Gastroesophageal sphincter (tissue), 4 donors: Measurements from ENCODE around the gene NLGN1. TPM values are rescaled to one million over a fixed set of nuclear protein-coding genes. Genes with fewer than 3 reads are reported as not detected.
A peak's percentile ranks its signal among the peaks of the same experiment; 100 is the strongest.

Experiments
- ATAC-seq: fragments of 150-250 bp; one replicate; pipeline ENCODE4 v1.9.1; 2016; ENCODE audit warnings: mild to moderate bottlenecking, moderate library complexity
- H3K27ac ChIP-seq, 4 donors: fragments of 200-600 bp; sonication (generic) in 3 of 4; 1 replicate in 3 of 4; 2 replicates in 1 of 4; pipeline ENCODE4 v1.5.1; 2016 to 2019
- H3K27me3 ChIP-seq: fragments of 200-600 bp; sonication (generic); one replicate; pipeline ENCODE4 v1.5.1; 2019
- H3K36me3 ChIP-seq, 2 donors: fragments of 200-600 bp; sonication (generic); one replicate each; pipeline ENCODE4 v1.5.1; 2019; ENCODE audit warnings: control low read depth in 1 of 2
- H3K4me1 ChIP-seq, 3 donors: fragments of 200-600 bp; sonication (generic); 1 replicate in 2 of 3; 2 replicates in 1 of 3; pipeline ENCODE4 v1.5.1; 2016 to 2019; ENCODE audit warnings: control low read depth in 2 of 3
- H3K4me3 ChIP-seq, 2 donors: fragments of 200-600 bp; sonication (generic); one replicate each; pipeline ENCODE4 v1.5.1; 2019; ENCODE audit warnings: mild to moderate bottlenecking in 1 of 2, moderate library complexity in 1 of 2
- H3K9me3 ChIP-seq, 3 donors: fragments of 200-600 bp; sonication (generic); one replicate each; pipeline ENCODE4 v1.5.1; 2017 to 2019; ENCODE audit warnings: control low read depth in 2 of 3
- EP300 ChIP-seq: sonication (generic); formaldehyde crosslinking; IDR thresholded peaks from one replicate; pipeline ENCODE4 v1.6.1; 2017; ENCODE audit warnings: antibody characterized with exemption, mild to moderate bottlenecking
- POLR2A ChIP-seq, 2 donors: fragments of 450-650 bp; IDR thresholded peaks; one replicate each; pipeline ENCODE4 v1.6.1; 2017; ENCODE audit warnings: antibody characterized with exemption in 2 of 2, mild to moderate bottlenecking in 2 of 2, moderate library complexity in 1 of 2
- POLR2AphosphoS5 ChIP-seq: sonication (generic); formaldehyde crosslinking; IDR thresholded peaks from one replicate; pipeline ENCODE4 v1.6.1; 2017; ENCODE audit warnings: antibody characterized with exemption
- WGBS, 2 donors: methylation state at CpG; one replicate each; pipeline ENCODE4 v1.1.5; 2018; ENCODE audit warnings: low coverage in 1 of 2; 5-methylcytosine and 5-hydroxymethylcytosine counted together
- total RNA-seq, 4 donors: library from RNA; depleted of rRNA; stranded (reverse); fragments of >200 nt; gene quantifications; one replicate each; pipeline ENCODE4 v1.1.0, GENCODE V29; 2016
- TF ChIP-seq, protein P1 (sequence below), 4 experiments: fragments of 200-600 bp in 2 of 4; fragments of 450-650 bp in 2 of 4; sonication (generic) in 1 of 4; IDR thresholded peaks; one replicate each; pipeline ENCODE4 v1.5.1; 2017 to 2019; ENCODE audit warnings: antibody characterized with exemption in 4 of 4, mild to moderate bottlenecking in 2 of 4, moderate library complexity in 2 of 4

The NLGN1 gene
- total RNA-seq, 4 donors from 2014 or later, result 13.4 to 26.4 (median 24.0) TPM

DNA sequence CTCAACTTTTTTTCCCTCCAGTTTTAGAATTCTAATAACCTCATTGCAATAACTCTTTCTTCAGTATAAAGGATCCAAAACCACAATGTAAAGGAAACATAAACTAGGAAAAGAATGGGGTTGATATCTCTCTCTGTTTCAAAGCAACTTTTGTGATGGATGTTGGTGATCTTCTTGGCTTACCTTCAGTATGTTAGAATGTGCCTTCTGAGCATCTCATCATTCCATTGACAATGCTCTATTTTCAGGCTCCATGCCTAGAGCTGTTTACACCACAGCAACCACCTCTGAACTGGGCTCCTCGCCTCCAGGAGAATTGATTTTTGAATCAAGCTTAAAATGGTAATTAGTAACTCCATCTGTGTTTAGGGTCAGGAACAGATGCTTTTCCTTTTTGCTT, 6.6 kb downstream of the NLGN1 start:
- Histone ChIP-seq H3K27ac (no peak overlapping the region), H3K9me3 (no peaks in the 10 kb centered on the region), H3K4me3 (no peak overlapping the region), H3K36me3 (no peaks in the 10 kb centered on the region), H3K27me3 (no peaks in the 10 kb centered on the region), H3K4me1 (peaks cover 0 to 21% (median 0%) of the 10 kb centered on the region in 3 donors)
- 89% methylated on average over 1 of the region's 1 CpG for WGBS, 2 donors
- no peak for TF ChIP-seq POLR2AphosphoS5
- TF ChIP-seq, protein P1, sequence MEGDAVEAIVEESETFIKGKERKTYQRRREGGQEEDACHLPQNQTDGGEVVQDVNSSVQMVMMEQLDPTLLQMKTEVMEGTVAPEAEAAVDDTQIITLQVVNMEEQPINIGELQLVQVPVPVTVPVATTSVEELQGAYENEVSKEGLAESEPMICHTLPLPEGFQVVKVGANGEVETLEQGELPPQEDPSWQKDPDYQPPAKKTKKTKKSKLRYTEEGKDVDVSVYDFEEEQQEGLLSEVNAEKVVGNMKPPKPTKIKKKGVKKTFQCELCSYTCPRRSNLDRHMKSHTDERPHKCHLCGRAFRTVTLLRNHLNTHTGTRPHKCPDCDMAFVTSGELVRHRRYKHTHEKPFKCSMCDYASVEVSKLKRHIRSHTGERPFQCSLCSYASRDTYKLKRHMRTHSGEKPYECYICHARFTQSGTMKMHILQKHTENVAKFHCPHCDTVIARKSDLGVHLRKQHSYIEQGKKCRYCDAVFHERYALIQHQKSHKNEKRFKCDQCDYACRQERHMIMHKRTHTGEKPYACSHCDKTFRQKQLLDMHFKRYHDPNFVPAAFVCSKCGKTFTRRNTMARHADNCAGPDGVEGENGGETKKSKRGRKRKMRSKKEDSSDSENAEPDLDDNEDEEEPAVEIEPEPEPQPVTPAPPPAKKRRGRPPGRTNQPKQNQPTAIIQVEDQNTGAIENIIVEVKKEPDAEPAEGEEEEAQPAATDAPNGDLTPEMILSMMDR (IDR thresholded peaks at IDR 0.05), result no peak
- TF ChIP-seq EP300, result no peak
- no peak for TF ChIP-seq POLR2A (IDR thresholded peaks at IDR 0.05)
- ATAC-seq, result no peak

DNA sequence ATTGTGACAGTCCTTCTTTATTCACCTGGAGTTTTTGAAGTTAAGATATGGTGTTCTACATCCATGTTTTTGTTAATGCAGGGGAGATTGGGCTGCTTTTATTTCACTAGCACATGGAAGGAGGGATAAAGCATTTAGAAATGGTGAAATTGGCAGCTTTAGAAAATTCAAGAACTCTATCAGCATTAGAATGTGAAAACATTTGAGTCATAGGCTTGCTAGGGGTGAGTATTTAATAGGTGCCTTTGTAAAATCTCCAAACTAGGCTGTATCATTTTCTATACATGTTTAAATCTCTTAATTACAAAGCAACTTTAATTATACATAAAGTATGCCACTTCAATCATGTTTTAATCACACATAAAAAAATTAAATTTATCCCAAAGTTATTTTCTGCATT, 12.9 kb downstream of the NLGN1 start:
- Histone ChIP-seq H3K9me3 (no peaks in the 10 kb centered on the region), H3K4me3 (no peak overlapping the region), H3K27ac (no peak overlapping the region), H3K36me3 (no peaks in the 10 kb centered on the region), H3K27me3 (no peaks in the 10 kb centered on the region), H3K4me1 (peaks cover 0 to 18% (median 5%) of the 10 kb centered on the region in 3 donors)
- no peak for ATAC-seq
- TF ChIP-seq, protein P1 (IDR thresholded peaks at IDR 0.05), result no peak
- no peak for TF ChIP-seq POLR2AphosphoS5
- no peak for TF ChIP-seq EP300

DNA sequence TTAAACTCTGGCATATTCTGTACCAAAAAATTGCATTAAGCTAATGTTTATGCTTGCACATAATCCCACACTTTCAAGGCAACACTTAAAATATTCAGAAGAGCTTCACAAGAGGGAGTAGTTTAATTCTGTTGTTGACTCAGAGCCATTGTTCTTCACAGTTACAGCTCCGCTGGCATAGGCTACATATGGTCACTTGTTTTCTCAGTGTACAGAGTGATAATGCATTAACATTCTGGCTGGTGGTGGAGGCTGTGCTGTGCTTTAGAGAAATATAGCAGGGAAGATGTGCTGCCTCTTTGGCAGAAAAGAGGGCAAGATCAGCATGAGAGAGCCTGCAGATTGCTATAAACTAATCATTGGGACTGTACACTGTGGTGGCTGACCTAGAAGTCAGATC, 13.3 kb downstream of the NLGN1 start:
- no peak for ATAC-seq
- Histone ChIP-seq H3K36me3 (no peaks in the 10 kb centered on the region), H3K9me3 (no peaks in the 10 kb centered on the region), H3K4me1 (peaks cover 0 to 18% (median 5%) of the 10 kb centered on the region in 3 donors), H3K27ac (no peak overlapping the region), H3K4me3 (no peak overlapping the region), H3K27me3 (no peaks in the 10 kb centered on the region)
- WGBS, 2 donors, result 73 to 100% methylated on average over 1 of the region's 1 CpG
- TF ChIP-seq POLR2A (IDR thresholded peaks at IDR 0.05), result no peak
- TF ChIP-seq, protein P1 (IDR thresholded peaks at IDR 0.05), result no peak
- TF ChIP-seq POLR2AphosphoS5, result no peak
- TF ChIP-seq EP300, result no peak

DNA sequence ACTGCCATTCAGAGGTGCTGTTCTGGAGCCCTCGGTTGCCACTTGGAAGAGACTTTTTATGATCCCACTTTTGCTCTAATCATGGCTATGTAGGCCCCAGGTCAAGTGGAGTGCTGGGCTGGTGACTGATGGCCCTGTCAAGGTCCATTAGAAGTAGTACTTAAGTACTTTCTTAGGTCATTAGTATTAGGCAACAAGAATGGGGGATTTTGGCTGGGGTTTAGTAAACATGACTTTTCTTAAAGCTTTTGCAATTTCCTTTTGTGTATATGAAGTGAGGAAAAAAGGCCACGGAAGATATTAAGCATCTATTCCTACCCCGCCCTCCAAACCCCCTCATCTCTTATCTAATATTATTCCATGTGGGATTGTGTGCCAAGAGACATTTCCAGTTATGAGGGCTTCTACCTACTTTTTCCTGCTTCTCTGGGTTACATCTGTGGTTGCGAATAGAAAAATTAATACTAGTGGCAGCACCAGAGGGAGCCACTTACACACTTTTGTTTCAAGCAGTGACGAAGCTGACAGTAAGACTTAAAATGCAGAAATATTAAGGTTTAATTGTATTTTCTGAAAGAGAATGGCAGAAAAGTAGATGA, 13.9 kb downstream of the NLGN1 start:
- Histone ChIP-seq H3K27ac (no peak overlapping the region), H3K9me3 (no peaks in the 10 kb centered on the region), H3K27me3 (no peaks in the 10 kb centered on the region), H3K4me1 (peaks cover 0 to 18% (median 5%) of the 10 kb centered on the region in 3 donors), H3K36me3 (no peaks in the 10 kb centered on the region), H3K4me3 (peak overlapping the region; percentile 19 to 24)
- TF ChIP-seq, protein P1 (IDR thresholded peaks at IDR 0.05), result peak; percentile 30 to 61 (median 54)
- TF ChIP-seq POLR2AphosphoS5, result no peak
- 15 to 43% methylated on average over 5 of the region's 5 CpGs for WGBS, 2 donors
- ATAC-seq, result peak; percentile 48

DNA sequence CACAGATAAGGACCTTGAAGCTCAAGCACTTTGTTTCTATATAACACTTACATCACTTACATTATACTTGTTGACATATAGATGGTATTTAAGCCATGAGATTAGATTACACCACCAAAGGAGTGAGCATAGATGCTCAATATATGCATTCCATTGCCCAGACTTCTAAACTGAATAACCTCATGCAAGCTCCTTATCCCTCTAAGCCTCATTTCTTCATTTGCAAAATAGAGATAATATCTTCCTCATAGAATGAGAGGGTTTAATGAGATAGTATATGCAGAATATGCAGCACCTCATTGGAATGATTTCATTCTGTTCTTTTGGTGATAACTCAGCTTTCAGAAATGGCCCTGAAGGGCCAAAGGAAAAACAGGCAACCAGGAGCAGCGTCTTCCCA, 18.5 kb downstream of the NLGN1 start:
- Histone ChIP-seq H3K27ac (no peak overlapping the region), H3K9me3 (no peaks in the 10 kb centered on the region), H3K4me3 (no peak overlapping the region), H3K36me3 (no peaks in the 10 kb centered on the region), H3K4me1 (peaks cover 0 to 12% (median 2%) of the 10 kb centered on the region in 3 donors), H3K27me3 (no peaks in the 10 kb centered on the region)
- no peak for ATAC-seq
- no peak for TF ChIP-seq POLR2AphosphoS5
- TF ChIP-seq POLR2A (IDR thresholded peaks at IDR 0.05), result no peak
- TF ChIP-seq EP300, result no peak
- TF ChIP-seq, protein P1 (IDR thresholded peaks at IDR 0.05), result no peak
- 79 to 100% methylated on average over 1 of the region's 1 CpG for WGBS, 2 donors
